GM23248 (cell line): ENCODE measurements around the gene SYK. TPM values are rescaled to one million over a fixed set of nuclear protein-coding genes. Genes with fewer than 3 reads are reported as not detected.

Experiments
- DNase-seq: peaks from one replicate; pipeline ENCODE4 v3.0.0-alpha.2; 2015
- H2AFZ ChIP-seq: fragments of 200-600 bp; sonication (generic); 2 replicates; pipeline ENCODE4 v1.6.1; 2016; ENCODE audit warnings: antibody characterized with exemption
- H3F3A ChIP-seq: fragments of 200-600 bp; sonication (generic); 2 replicates; pipeline ENCODE4 v1.6.1; 2016; ENCODE audit warnings: mild to moderate bottlenecking, antibody characterized with exemption, mixed run types; ENCODE audit not compliant: insufficient read depth
- H3K27ac ChIP-seq: fragments of 200-600 bp; sonication (generic); 2 replicates; pipeline ENCODE4 v1.5.1; 2016; ENCODE audit warnings: mild to moderate bottlenecking
- H3K27me3 ChIP-seq: fragments of 200-600 bp; sonication (generic); replicated peaks from 2 replicates; pipeline ENCODE4 v1.6.1; 2016; ENCODE audit warnings: mild to moderate bottlenecking; ENCODE audit not compliant: insufficient read depth
- H3K36me3 ChIP-seq: fragments of 200-600 bp; sonication (generic); 2 replicates; pipeline ENCODE4 v1.6.1; 2016; ENCODE audit warnings: low read depth, mild to moderate bottlenecking
- H3K4me1 ChIP-seq: fragments of 200-600 bp; sonication (generic); 2 replicates; pipeline ENCODE4 v1.6.1; 2016; ENCODE audit warnings: mild to moderate bottlenecking; ENCODE audit not compliant: insufficient read depth
- H3K4me2 ChIP-seq: fragments of 200-600 bp; sonication (generic); one replicate; pipeline ENCODE4 v1.6.1; 2016; ENCODE audit warnings: mild to moderate bottlenecking; ENCODE audit not compliant: unreplicated experiment
- H3K4me3 ChIP-seq: fragments of 200-600 bp; sonication (generic); 2 replicates; pipeline ENCODE4 v1.5.1; 2016; ENCODE audit warnings: mild to moderate bottlenecking
- H3K79me2 ChIP-seq: fragments of 200-600 bp; sonication (generic); 2 replicates; pipeline ENCODE4 v1.6.1; 2016; ENCODE audit warnings: mild to moderate bottlenecking; ENCODE audit not compliant: insufficient read depth
- H3K9ac ChIP-seq: fragments of 200-600 bp; sonication (generic); 2 replicates; pipeline ENCODE4 v1.6.1; 2016; ENCODE audit warnings: mild to moderate bottlenecking
- H3K9me2 ChIP-seq: fragments of 200-600 bp; sonication (generic); 2 replicates; pipeline ENCODE4 v1.6.1; 2016; ENCODE audit warnings: mixed run types, mild to moderate bottlenecking, moderate library complexity; ENCODE audit not compliant: insufficient read depth
- H3K9me3 ChIP-seq: fragments of 200-600 bp; sonication (generic); one replicate; pipeline ENCODE4 v1.6.1; 2017; ENCODE audit warnings: low read depth
- H4K20me1 ChIP-seq: fragments of 200-600 bp; sonication (generic); 2 replicates; pipeline ENCODE4 v1.6.0; 2016; ENCODE audit not compliant: insufficient read depth
- EZH2 ChIP-seq: fragments of 200-600 bp; sonication (generic); IDR thresholded peaks from 2 replicates; pipeline ENCODE4 v1.6.1; 2018; ENCODE audit warnings: antibody characterized with exemption, mild to moderate bottlenecking; ENCODE audit not compliant: insufficient read depth, poor library complexity, severe bottlenecking
- EZH2phosphoT487 ChIP-seq: fragments of 200-600 bp; sonication (generic); IDR thresholded peaks from 2 replicates; pipeline ENCODE4 v1.6.1; 2018; ENCODE audit warnings: antibody characterized with exemption, moderate library complexity, mild to moderate bottlenecking, low read depth; ENCODE audit not compliant: insufficient read depth
- WGBS, 2 experiments: methylation state at CpG; one replicate each; pipeline ENCODE4 v1.1.6; 2015 to 2017; ENCODE audit warnings: low lambda C conversion rate in 2 of 2, low coverage in 1 of 2; ENCODE audit errors: missing lambda C conversion rate in 2 of 2; 5-methylcytosine and 5-hydroxymethylcytosine counted together
- in situ Hi-C: fragments of 300-500 bp; cut with MboI; formaldehyde crosslinking; loops from 2 replicates; pipeline ENCODE4 v1.15.0; 2020
- polyA plus RNA-seq: library from polyadenylated mRNA; unstranded; fragments of >200 nt; fragmentation: Nextera tagmentation; extraction: Ambion mirVana; gene quantifications from 2 replicates; pipeline ENCODE4 v1.2.1, GENCODE V29; 2016
- total RNA-seq: library from RNA; depleted of rRNA; stranded (reverse); fragments of >200 nt; shearing (Covaris generic); gene quantifications from 2 replicates; pipeline ENCODE4 v1.2.3, GENCODE V29; 2014

Gene SYK
- total and polyA plus RNA-seq, 2 experiments from 2014 or later, result not detected

- H2AFZ ChIP-seq, result no peak overlapping the region
- TF ChIP-seq EZH2 (no peak), EZH2phosphoT487 (no peak)
- H3K36me3 ChIP-seq, result no peaks in the 10 kb centered on the region
- H3K4me2 ChIP-seq, result no peak overlapping the region
- no peak overlapping the region for H3K9ac ChIP-seq
- H3K79me2 ChIP-seq, result no peaks in the 10 kb centered on the region
- in situ Hi-C loops, result no loop called here
- no peak overlapping the region for H3K4me3 ChIP-seq
- no peaks in the 10 kb centered on the region for H3K4me1 ChIP-seq
- H3K27me3 ChIP-seq, result no peaks in the 10 kb centered on the region; the same call in 1 of the 2 replicates
- no peaks in the 10 kb centered on the region for H4K20me1 ChIP-seq
- no peak overlapping the region for H3K27ac ChIP-seq
- H3K9me3 ChIP-seq, result no peaks in the 10 kb centered on the region
- H3F3A ChIP-seq, result no peaks in the 10 kb centered on the region
- no peak for DNase-seq
- WGBS, 2 experiments, result 63 to 66% methylated on average over 4 of the region's 4 CpGs
- H3K9me2 ChIP-seq, result no peaks in the 10 kb centered on the region
Measured at GRCh38 chr9:90907790-90908189, 106.2 kb downstream of the SYK start.

GRCh38 chr9:90909225-90909624 lies 107.6 kb downstream of the SYK start:
- Histone ChIP-seq H3K4me1 (no peaks in the 10 kb centered on the region), H3F3A (no peaks in the 10 kb centered on the region), H2AFZ (no peak overlapping the region), H3K27ac (no peak overlapping the region), H3K4me3 (no peak overlapping the region), H4K20me1 (no peaks in the 10 kb centered on the region), H3K36me3 (no peaks in the 10 kb centered on the region), H3K9me2 (no peaks in the 10 kb centered on the region), H3K79me2 (no peaks in the 10 kb centered on the region), H3K9ac (no peak overlapping the region), H3K27me3 (no peaks in the 10 kb centered on the region; the same call in 1 of the 2 replicates), H3K9me3 (no peaks in the 10 kb centered on the region), H3K4me2 (no peak overlapping the region)
- WGBS, 2 experiments, result 78 to 85% methylated on average over 4 of the region's 4 CpGs
- DNase-seq, result no peak
- TF ChIP-seq EZH2phosphoT487 (no peak), EZH2 (no peak)
- in situ Hi-C loops, result no loop called here

GRCh38 chr9:90909747-90910283 lies 108.2 kb downstream of the SYK start:
- H3K4me2 ChIP-seq, result no peak overlapping the region
- H3K9ac ChIP-seq, result no peak overlapping the region
- H3K9me2 ChIP-seq, result no peaks in the 10 kb centered on the region
- H3K79me2 ChIP-seq, result no peaks in the 10 kb centered on the region
- 67 to 74% methylated on average over 3 of the region's 3 CpGs for WGBS, 2 experiments
- H2AFZ ChIP-seq, result no peak overlapping the region
- H3K27ac ChIP-seq, result no peak overlapping the region
- H4K20me1 ChIP-seq, result no peaks in the 10 kb centered on the region
- no peaks in the 10 kb centered on the region; the same call in 1 of the 2 replicates for H3K27me3 ChIP-seq
- no peaks in the 10 kb centered on the region for H3F3A ChIP-seq
- in situ Hi-C loops, result loop anchor here (10.0 kb wide), 2 partner anchors 525 to 765 kb away; no protein-coding TSS in a partner anchor
- no peak for DNase-seq
- no peaks in the 10 kb centered on the region for H3K9me3 ChIP-seq
- no peaks in the 10 kb centered on the region for H3K4me1 ChIP-seq
- H3K36me3 ChIP-seq, result no peaks in the 10 kb centered on the region
- H3K4me3 ChIP-seq, result no peak overlapping the region
- TF ChIP-seq EZH2phosphoT487, result no peak
- TF ChIP-seq EZH2, result no peak

GRCh38 chr9:90914196-90914595 lies 112.6 kb downstream of the SYK start:
- 77 to 78% methylated on average over 14 of the region's 14 CpGs for WGBS, 2 experiments
- no peak for DNase-seq
- no peak overlapping the region for H3K4me3 ChIP-seq
- H3K4me1 ChIP-seq, result no peaks in the 10 kb centered on the region
- H3K79me2 ChIP-seq, result no peaks in the 10 kb centered on the region
- H3K27me3 ChIP-seq, result no peaks in the 10 kb centered on the region; the same call in 1 of the 2 replicates
- in situ Hi-C loops, result loop anchor here (10.0 kb wide), 2 partner anchors 521 to 761 kb away; no protein-coding TSS in a partner anchor
- H2AFZ ChIP-seq, result no peak overlapping the region
- no peak overlapping the region for H3K27ac ChIP-seq
- no peaks in the 10 kb centered on the region for H3K9me2 ChIP-seq
- H4K20me1 ChIP-seq, result no peaks in the 10 kb centered on the region
- H3K36me3 ChIP-seq, result no peaks in the 10 kb centered on the region
- no peak overlapping the region for H3K4me2 ChIP-seq
- TF ChIP-seq EZH2phosphoT487 (no peak), EZH2 (no peak)
- H3F3A ChIP-seq, result no peaks in the 10 kb centered on the region
- no peaks in the 10 kb centered on the region for H3K9me3 ChIP-seq
- no peak overlapping the region for H3K9ac ChIP-seq
